ENCODE results near the gene GAN. TPM values are rescaled to one million over a fixed set of nuclear protein-coding genes. Genes with fewer than 3 reads are reported as not detected.

Gene GAN
- total RNA-seq, 1 donor: 9.1 TPM

- no peak for DNase-seq (ENCODE audit: low read depth)
- TF ChIP-seq CTCF (IDR thresholded peaks at IDR 0.05; ENCODE audit: insufficient read depth, low read depth, low read length): no peak
Measured at GRCh38 chr16:81365731-81366130, 51.0 kb downstream of the GAN start.

GRCh38 chr16:81366316-81366932 lies 51.7 kb downstream of the GAN start:
- DNase-seq (ENCODE audit: low read depth): peak; percentile 63
- TF ChIP-seq CTCF (IDR thresholded peaks at IDR 0.05; ENCODE audit: insufficient read depth, low read depth, low read length): peak; percentile 62
- no peak overlapping the region for H3K4me3 ChIP-seq (ENCODE audit: low read depth, low read length)

More at GRCh38 chr16:81365731-81366130, 51.0 kb downstream of the GAN start:
- H3K4me3 ChIP-seq (ENCODE audit: low read depth, low read length): no peak overlapping the region

GRCh38 chr16:81367821-81368220 lies 53.1 kb downstream of the GAN start:
- DNase-seq (ENCODE audit: low read depth): no peak
- no peak overlapping the region for H3K4me3 ChIP-seq (ENCODE audit: low read depth, low read length)
- TF ChIP-seq CTCF (IDR thresholded peaks at IDR 0.05; ENCODE audit: insufficient read depth, low read depth, low read length): no peak

GRCh38 chr16:81369888-81370504 lies 55.2 kb downstream of the GAN start:
- H3K4me3 ChIP-seq (ENCODE audit: low read depth, low read length): no peak overlapping the region
- no peak for DNase-seq (ENCODE audit: low read depth)
- no peak for TF ChIP-seq CTCF (IDR thresholded peaks at IDR 0.05; ENCODE audit: insufficient read depth, low read depth, low read length)

GRCh38 chr16:81371106-81371505 lies 56.3 kb downstream of the GAN start:
- no peak for DNase-seq (ENCODE audit: low read depth)
- no peak for TF ChIP-seq CTCF (IDR thresholded peaks at IDR 0.05; ENCODE audit: insufficient read depth, low read depth, low read length)

GRCh38 chr16:81374550-81374949 lies 59.8 kb downstream of the GAN start:
- no peak overlapping the region for H3K4me3 ChIP-seq (ENCODE audit: low read depth, low read length)
- DNase-seq (ENCODE audit: low read depth): no peak
- TF ChIP-seq CTCF (IDR thresholded peaks at IDR 0.05; ENCODE audit: insufficient read depth, low read depth, low read length): no peak

More at GRCh38 chr16:81371106-81371505, 56.3 kb downstream of the GAN start:
- H3K4me3 ChIP-seq (ENCODE audit: low read depth, low read length): no peak overlapping the region
